CD4-positive, alpha-beta T cell treated with Interleukin-1 beta for 1 hour (primary cell): ENCODE data around the gene GGA3.
A peak's percentile ranks its signal among the peaks of the same experiment; 100 is the strongest.
"Not testable (repeated sequence)": the region's sequence is repeated elsewhere in the genome, so short reads cannot be mapped to it uniquely, and the experiment has no call there.

Source experiments
- DNase-seq, 2 donors: peaks; one replicate each; pipeline ENCODE4 v3.0.0-alpha.2; 2020 to 2022

Gene GGA3

GRCh38 chr17:75271955-75272847 lies 10.8 kb upstream of the GGA3 start:
- DNase-seq: no peak

- peak; percentile 89 to 90 for DNase-seq
These were observed 10.0 kb upstream of the GGA3 start for GRCh38 chr17:75271233-75271954.

GRCh38 chr17:75270966-75271232 lies 9.5 kb upstream of the GGA3 start, which contains the start of gene MIF4GD:
Gene MIF4GD, minus strand, starts transcription at chr17:75271231. Its CDS starts 1,036 bp downstream, at chr17:75270195.
- DNase-seq: no peak

GRCh38 chr17:75270218-75270965 lies 9.0 kb upstream of the GGA3 start:
- peak; percentile 49 to 52 for DNase-seq

GRCh38 chr17:75269844-75270217 lies 8.4 kb upstream of the GGA3 start:
- DNase-seq: no peak

GRCh38 chr17:75267411-75268232 lies 6.2 kb upstream of the GGA3 start:
- DNase-seq: no peak

- DNase-seq: no peak
These were observed 5.7 kb upstream of the GGA3 start for GRCh38 chr17:75267153-75267410.

- DNase-seq: no peak
These were observed 5.1 kb upstream of the GGA3 start for GRCh38 chr17:75266316-75267152.

GRCh38 chr17:75265614-75266315 lies 4.4 kb upstream of the GGA3 start:
- DNase-seq: no peak

- no peak for DNase-seq
These were observed 1.6 kb upstream of the GGA3 start for GRCh38 chr17:75263055-75263454.

GRCh38 chr17:75262112-75262606 lies 753 bp upstream of the GGA3 start:
- DNase-seq: no peak

- DNase-seq: peak; percentile 50 to 61
These were observed 618 bp downstream of the GGA3 start for GRCh38 chr17:75260641-75261335.

GRCh38 chr17:75257228-75257627 lies 4.2 kb downstream of the GGA3 start:
- not testable (repeated sequence) for DNase-seq

- not testable (repeated sequence) for DNase-seq
These were observed 5.3 kb downstream of the GGA3 start for GRCh38 chr17:75255954-75256698.

- DNase-seq: no peak
These were observed 9.2 kb downstream of the GGA3 start for GRCh38 chr17:75252039-75252816.

- DNase-seq: peak; percentile 31 to 53
These were observed 11.4 kb downstream of the GGA3 start for GRCh38 chr17:75250009-75250471.

- DNase-seq: no peak
These were observed 11.8 kb downstream of the GGA3 start for GRCh38 chr17:75249564-75249963.

- no peak for DNase-seq
These were observed 15.0 kb downstream of the GGA3 start for GRCh38 chr17:75246404-75246803.

- DNase-seq: no peak
These were observed 16.4 kb downstream of the GGA3 start for GRCh38 chr17:75245011-75245410.
